GM12892 (cell line): Measurements from ENCODE around the gene GTF2H4.

ENCODE experiments used
- POLR2A ChIP-seq: IDR thresholded peaks from 2 replicates; pipeline ENCODE4 v1.6.1; 2011; ENCODE audit warnings: low read depth, low read length, control low read depth
- POLR2AphosphoS5 ChIP-seq: IDR thresholded peaks from 2 replicates; pipeline ENCODE4 v1.6.1; 2011; ENCODE audit warnings: low read depth, low read length, control low read depth
- TAF1 ChIP-seq: IDR thresholded peaks from 2 replicates; pipeline ENCODE4 v1.6.1; 2011; ENCODE audit warnings: low read depth, mild to moderate bottlenecking, control low read depth, low read length, borderline replicate concordance

DNA sequence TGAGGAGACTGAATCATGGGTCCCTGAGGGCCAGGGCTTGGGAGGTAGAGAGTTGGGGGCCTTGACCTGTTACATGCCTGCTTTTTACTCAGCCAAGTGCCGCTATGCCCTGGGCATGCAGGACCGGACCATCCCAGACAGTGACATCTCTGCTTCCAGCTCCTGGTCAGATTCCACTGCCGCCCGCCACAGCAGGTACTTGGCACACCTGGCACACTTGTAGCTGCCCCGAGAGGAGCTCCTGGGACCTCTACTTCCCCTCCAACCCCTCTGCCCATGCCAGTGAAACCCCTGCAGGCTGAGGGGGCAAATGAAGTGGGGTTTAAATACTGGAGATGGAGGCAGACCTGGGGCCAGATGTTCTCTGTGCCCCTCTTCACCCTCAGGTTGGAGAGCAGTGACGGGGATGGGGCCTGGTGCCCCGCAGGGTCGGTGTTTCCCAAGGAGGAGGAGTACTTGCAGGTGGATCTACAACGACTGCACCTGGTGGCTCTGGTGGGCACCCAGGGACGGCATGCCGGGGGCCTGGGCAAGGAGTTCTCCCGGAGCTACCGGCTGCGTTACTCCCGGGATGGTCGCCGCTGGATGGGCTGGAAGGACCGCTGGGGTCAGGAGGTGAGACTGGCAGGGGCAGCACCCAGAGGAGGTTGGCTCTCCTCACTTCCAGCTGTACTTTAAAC is 19.1 kb upstream of the GTF2H4 start:
- TF ChIP-seq POLR2A (no peak), POLR2AphosphoS5 (no peak), TAF1 (no peak)
